ENCODE measurements around the gene TYW1B.
"Not testable (repeated sequence)": the region's sequence is repeated elsewhere in the genome, so short reads cannot be mapped to it uniquely, and the experiment has no call there.

- TF ChIP-seq CTCF (IDR thresholded peaks at IDR 0.05); ZFX (IDR thresholded peaks at IDR 0.05; ENCODE audit: borderline replicate concordance): not testable (repeated sequence)
Observed at GRCh38 chr7:72729130-72729529, 98.9 kb downstream of the TYW1B start.

Data from 22Rv1 (cell line).